Measurements from ENCODE around the gene SLC5A9.

The SLC5A9 gene

GRCh38 chr1:48187969-48188563 lies 34.5 kb upstream of the SLC5A9 start:
- in situ Hi-C loops (cut with MboI; ENCODE audit: low pct_unique_long_range_greater_than_20kb, low sequenced_read_pairs, unreplicated experiment): no loop called here
- DNase-seq (ENCODE audit: low spot score): no peak
- TF ChIP-seq CTCF (IDR thresholded peaks at IDR 0.05; ENCODE audit: extremely low read depth, insufficient read depth, missing control alignments): no peak

DNA sequence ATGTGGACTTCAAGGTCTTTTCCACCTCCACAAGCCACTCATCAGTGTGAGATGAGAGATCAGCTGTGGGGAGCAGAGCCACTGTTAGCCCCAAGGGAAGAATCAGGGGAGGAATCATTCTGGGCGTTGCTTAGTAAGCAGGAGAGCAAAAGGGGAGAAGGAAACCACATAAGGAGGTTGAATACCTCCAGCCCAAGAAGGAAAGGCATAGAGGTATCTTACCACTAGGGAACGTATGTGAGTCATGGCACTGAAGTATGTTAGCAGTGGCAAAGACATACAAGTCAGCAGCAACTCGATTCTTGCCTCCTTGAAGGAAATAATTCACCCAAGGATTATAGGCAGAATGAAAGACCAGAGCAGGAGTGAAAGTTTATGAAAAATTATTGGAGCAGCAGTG lies 31.6 kb upstream of the SLC5A9 start:
- no peak for TF ChIP-seq CTCF (IDR thresholded peaks at IDR 0.05; ENCODE audit: extremely low read depth, insufficient read depth, missing control alignments)
- in situ Hi-C loops (cut with MboI; ENCODE audit: low pct_unique_long_range_greater_than_20kb, low sequenced_read_pairs, unreplicated experiment): no loop called here
- DNase-seq (ENCODE audit: low spot score): no peak

DNA sequence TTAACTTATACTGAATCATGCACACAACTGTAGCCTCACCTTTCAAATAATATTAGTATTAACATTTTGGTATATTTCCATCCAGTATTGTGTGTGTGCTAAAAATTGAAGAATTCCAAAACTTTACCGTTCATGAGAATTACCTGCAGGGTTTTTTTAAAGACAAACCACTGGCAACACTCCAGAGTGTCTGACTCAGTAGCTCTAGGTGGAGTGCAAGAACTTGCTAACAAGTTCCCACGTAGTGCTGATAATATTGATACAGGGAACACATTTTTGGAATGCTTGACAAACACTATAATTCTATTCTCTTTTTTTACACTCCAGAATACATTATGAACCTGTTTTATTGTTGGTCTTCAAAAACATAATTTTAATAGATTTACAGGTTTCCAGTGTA lies 27.7 kb upstream of the SLC5A9 start:
- in situ Hi-C loops (cut with MboI; ENCODE audit: low pct_unique_long_range_greater_than_20kb, low sequenced_read_pairs, unreplicated experiment): no loop called here
- no peak for TF ChIP-seq CTCF (IDR thresholded peaks at IDR 0.05; ENCODE audit: extremely low read depth, insufficient read depth, missing control alignments)
- DNase-seq (ENCODE audit: low spot score): no peak

- no peak for TF ChIP-seq CTCF (IDR thresholded peaks at IDR 0.05; ENCODE audit: extremely low read depth, insufficient read depth, missing control alignments)
- in situ Hi-C loops (cut with MboI; ENCODE audit: low pct_unique_long_range_greater_than_20kb, low sequenced_read_pairs, unreplicated experiment): no loop called here
- no peak for DNase-seq (ENCODE audit: low spot score)
Measured at GRCh38 chr1:48196237-48196636, 26.3 kb upstream of the SLC5A9 start.

- no peak for DNase-seq (ENCODE audit: low spot score)
- in situ Hi-C loops (cut with MboI; ENCODE audit: low pct_unique_long_range_greater_than_20kb, low sequenced_read_pairs, unreplicated experiment): no loop called here
- TF ChIP-seq CTCF (IDR thresholded peaks at IDR 0.05; ENCODE audit: extremely low read depth, insufficient read depth, missing control alignments): no peak
Measured at GRCh38 chr1:48198970-48199369, 23.5 kb upstream of the SLC5A9 start.

DNA sequence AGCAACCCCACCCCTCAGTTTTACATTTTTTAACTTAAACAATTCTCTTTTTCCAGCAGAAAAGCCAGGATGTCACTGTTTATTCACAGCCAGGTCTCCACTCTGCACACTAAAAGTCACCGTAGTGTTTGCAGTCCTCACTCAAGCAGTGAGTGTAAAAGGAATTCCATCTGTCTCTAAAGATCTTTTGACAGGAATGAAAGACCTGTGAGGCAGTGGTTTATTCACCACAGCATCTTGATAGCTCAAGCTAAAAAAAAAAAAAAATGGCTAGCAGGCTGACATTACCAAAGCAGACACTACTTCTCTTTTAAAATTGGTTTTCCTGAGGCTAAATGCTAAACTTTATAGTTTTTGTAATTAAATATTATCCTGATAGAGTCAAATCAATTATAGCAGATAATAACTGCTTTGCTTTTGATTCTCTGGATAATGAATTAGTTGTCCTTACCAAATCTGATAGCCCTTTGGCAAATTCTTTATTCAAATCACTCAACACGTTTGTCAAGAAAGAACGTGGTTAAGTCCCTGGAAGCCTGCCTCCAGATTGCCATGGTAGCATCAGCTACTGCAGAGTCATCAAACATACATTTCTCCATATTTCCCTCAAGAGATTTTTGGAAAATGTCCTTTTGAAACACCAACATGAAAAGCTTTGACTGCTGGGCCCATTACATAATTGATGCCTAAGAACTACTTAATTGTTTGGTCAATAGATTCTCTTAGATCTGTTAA lies 22.2 kb upstream of the SLC5A9 start:
- in situ Hi-C loops (cut with MboI; ENCODE audit: low pct_unique_long_range_greater_than_20kb, low sequenced_read_pairs, unreplicated experiment): loop anchor here (10.0 kb wide), 1 partner anchor 96 kb away; no protein-coding TSS in a partner anchor
- no peak for DNase-seq (ENCODE audit: low spot score)
- no peak for TF ChIP-seq CTCF (IDR thresholded peaks at IDR 0.05; ENCODE audit: extremely low read depth, insufficient read depth, missing control alignments)

Measured in GM13977 (cell line).